MM.1S (cell line): Measurements from ENCODE around the gene KLHL24.

Experiments
- DNase-seq: peaks from one replicate; pipeline ENCODE4 v3.0.0-alpha.2; 2015
- H2AFZ ChIP-seq: fragments of 300-600 bp; sonication (generic); 2 replicates; pipeline ENCODE4 v1.6.0; 2016; ENCODE audit warnings: antibody characterized with exemption, low read length
- H3F3A ChIP-seq: fragments of 300-600 bp; sonication (generic); 2 replicates; pipeline ENCODE4 v1.6.1; 2016; ENCODE audit warnings: mild to moderate bottlenecking, antibody characterized with exemption, low read length, moderate library complexity, mixed read lengths; ENCODE audit not compliant: insufficient read depth
- H3K27ac ChIP-seq: fragments of 300-600 bp; sonication (generic); 2 replicates; pipeline ENCODE4 v1.5.1; 2016; ENCODE audit warnings: mild to moderate bottlenecking, low read length
- H3K27me3 ChIP-seq: fragments of 300-600 bp; sonication (generic); replicated peaks from 2 replicates; pipeline ENCODE4 v1.6.0; 2016; ENCODE audit warnings: low read length; ENCODE audit not compliant: insufficient read depth
- H3K36me3 ChIP-seq: fragments of 300-600 bp; sonication (generic); replicated peaks from 2 replicates; pipeline ENCODE4 v1.6.1; 2016; ENCODE audit warnings: mild to moderate bottlenecking, low read length, mixed read lengths; ENCODE audit not compliant: insufficient read depth
- H3K4me1 ChIP-seq: fragments of 300-600 bp; sonication (generic); 2 replicates; pipeline ENCODE4 v1.6.1; 2016; ENCODE audit warnings: low read length, mixed read lengths
- H3K4me2 ChIP-seq: fragments of 300-600 bp; sonication (generic); 2 replicates; pipeline ENCODE4 v1.6.0; 2016; ENCODE audit warnings: low read depth, low read length
- H3K4me3 ChIP-seq: fragments of 300-600 bp; sonication (generic); 2 replicates; pipeline ENCODE4 v1.5.1; 2016; ENCODE audit warnings: low read length, mixed read lengths
- H3K79me2 ChIP-seq: fragments of 300-600 bp; sonication (generic); 2 replicates; pipeline ENCODE4 v1.6.1; 2016; ENCODE audit warnings: mixed run types, low read length, mixed read lengths
- H3K9ac ChIP-seq: fragments of 300-600 bp; sonication (generic); 2 replicates; pipeline ENCODE4 v1.6.1; 2016; ENCODE audit warnings: low read length, mixed read lengths
- H3K9me2 ChIP-seq: fragments of 300-600 bp; sonication (generic); replicated peaks from 2 replicates; pipeline ENCODE4 v1.6.1; 2016; ENCODE audit warnings: mild to moderate bottlenecking, low read length, mixed read lengths; ENCODE audit not compliant: insufficient read depth
- H3K9me3 ChIP-seq: fragments of 300-600 bp; sonication (generic); replicated peaks from 2 replicates; pipeline ENCODE4 v1.6.1; 2016; ENCODE audit warnings: mild to moderate bottlenecking, low read length, mixed read lengths; ENCODE audit not compliant: insufficient read depth
- H4K20me1 ChIP-seq: fragments of 300-600 bp; sonication (generic); 2 replicates; pipeline ENCODE4 v1.6.1; 2016; ENCODE audit warnings: mild to moderate bottlenecking, low read length, moderate library complexity, mixed read lengths; ENCODE audit not compliant: insufficient read depth
- EZH2 ChIP-seq: fragments of 300-600 bp; sonication (generic); optimal IDR thresholded peaks from 2 replicates; pipeline ENCODE3; 2017; ENCODE audit warnings: low read depth, mild to moderate bottlenecking, antibody characterized with exemption, low read length, mixed read lengths
- EZH2phosphoT487 ChIP-seq: fragments of 300-600 bp; sonication (generic); IDR thresholded peaks from 2 replicates; pipeline ENCODE4 v1.6.1; 2018; ENCODE audit warnings: antibody characterized with exemption, low read length
- TF ChIP-seq, protein P1 (sequence below): fragments of 300-600 bp; sonication (generic); IDR thresholded peaks from 2 replicates; pipeline ENCODE4 v1.5.1; 2016; ENCODE audit warnings: antibody characterized with exemption, low read length, mixed read lengths

Gene KLHL24

DNA sequence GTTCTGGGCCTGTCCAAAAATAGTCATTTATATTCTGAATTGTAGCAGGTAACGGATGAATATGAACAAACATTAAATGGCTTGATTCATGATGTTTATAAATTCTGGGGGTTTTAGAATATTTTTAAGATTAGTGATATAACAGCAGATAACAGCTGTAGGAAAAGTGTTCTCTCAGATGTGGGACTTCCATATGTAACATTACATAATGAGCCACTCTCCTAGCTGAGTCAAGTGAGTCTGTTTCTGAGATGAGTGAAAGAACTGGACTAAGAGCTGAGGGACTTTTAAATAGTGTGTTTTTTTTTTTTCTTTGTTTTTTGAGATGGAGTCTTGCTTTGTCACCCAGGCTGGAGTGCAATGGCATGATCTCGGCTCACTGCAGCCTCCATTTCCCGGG, 76.1 kb downstream of the KLHL24 start:
- Histone ChIP-seq H3K36me3 (no peaks in the 10 kb centered on the region; the same call in 1 of the 2 replicates), H2AFZ (no peak overlapping the region), H4K20me1 (peaks cover 8% of the 10 kb centered on the region; the same call in 1 of the 2 replicates), H3K9ac (no peak overlapping the region), H3K4me3 (no peak overlapping the region), H3K27me3 (no peaks in the 10 kb centered on the region), H3K9me2 (no peaks in the 10 kb centered on the region), H3K79me2 (peaks cover 88% of the 10 kb centered on the region), H3K4me2 (no peak overlapping the region), H3K9me3 (no peaks in the 10 kb centered on the region), H3K27ac (no peak overlapping the region), H3K4me1 (no peaks in the 10 kb centered on the region), H3F3A (no peaks in the 10 kb centered on the region)
- no peak for DNase-seq
- TF ChIP-seq EZH2 (no peak), EZH2phosphoT487 (no peak)
- TF ChIP-seq, protein P1, sequence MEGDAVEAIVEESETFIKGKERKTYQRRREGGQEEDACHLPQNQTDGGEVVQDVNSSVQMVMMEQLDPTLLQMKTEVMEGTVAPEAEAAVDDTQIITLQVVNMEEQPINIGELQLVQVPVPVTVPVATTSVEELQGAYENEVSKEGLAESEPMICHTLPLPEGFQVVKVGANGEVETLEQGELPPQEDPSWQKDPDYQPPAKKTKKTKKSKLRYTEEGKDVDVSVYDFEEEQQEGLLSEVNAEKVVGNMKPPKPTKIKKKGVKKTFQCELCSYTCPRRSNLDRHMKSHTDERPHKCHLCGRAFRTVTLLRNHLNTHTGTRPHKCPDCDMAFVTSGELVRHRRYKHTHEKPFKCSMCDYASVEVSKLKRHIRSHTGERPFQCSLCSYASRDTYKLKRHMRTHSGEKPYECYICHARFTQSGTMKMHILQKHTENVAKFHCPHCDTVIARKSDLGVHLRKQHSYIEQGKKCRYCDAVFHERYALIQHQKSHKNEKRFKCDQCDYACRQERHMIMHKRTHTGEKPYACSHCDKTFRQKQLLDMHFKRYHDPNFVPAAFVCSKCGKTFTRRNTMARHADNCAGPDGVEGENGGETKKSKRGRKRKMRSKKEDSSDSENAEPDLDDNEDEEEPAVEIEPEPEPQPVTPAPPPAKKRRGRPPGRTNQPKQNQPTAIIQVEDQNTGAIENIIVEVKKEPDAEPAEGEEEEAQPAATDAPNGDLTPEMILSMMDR, result no peak

DNA sequence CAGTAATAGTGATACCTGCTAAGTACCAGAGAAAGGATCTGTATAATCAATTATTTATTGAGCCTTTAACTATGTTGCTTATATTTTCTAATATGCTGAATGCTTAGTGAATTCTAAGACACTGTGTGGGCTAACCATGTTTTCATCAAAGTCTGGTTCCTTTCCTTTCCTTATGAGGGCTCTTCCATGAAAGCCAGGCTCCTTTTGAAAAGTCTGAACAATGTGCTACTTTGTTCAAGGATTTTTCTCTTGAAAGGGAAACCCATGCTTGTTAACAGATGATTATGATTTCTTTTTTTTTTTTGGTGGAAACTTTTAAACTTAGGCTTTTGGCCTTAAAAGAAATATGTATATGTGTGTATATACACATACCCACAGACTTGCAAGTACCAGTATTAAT, 79.2 kb downstream of the KLHL24 start:
- Histone ChIP-seq H3K9me3 (no peaks in the 10 kb centered on the region), H3K4me2 (no peak overlapping the region), H3K27me3 (no peaks in the 10 kb centered on the region), H2AFZ (no peak overlapping the region), H3K9ac (no peak overlapping the region), H3K4me3 (no peak overlapping the region), H4K20me1 (peaks cover 4% of the 10 kb centered on the region; the same call in 1 of the 2 replicates), H3K9me2 (no peaks in the 10 kb centered on the region), H3K36me3 (peaks cover 6% of the 10 kb centered on the region; the same call in 1 of the 2 replicates), H3K27ac (no peak overlapping the region), H3K79me2 (peaks cover 63% of the 10 kb centered on the region), H3K4me1 (no peaks in the 10 kb centered on the region), H3F3A (no peaks in the 10 kb centered on the region)
- TF ChIP-seq, protein P1, result no peak
- TF ChIP-seq EZH2 (no peak), EZH2phosphoT487 (no peak)
- no peak for DNase-seq

DNA sequence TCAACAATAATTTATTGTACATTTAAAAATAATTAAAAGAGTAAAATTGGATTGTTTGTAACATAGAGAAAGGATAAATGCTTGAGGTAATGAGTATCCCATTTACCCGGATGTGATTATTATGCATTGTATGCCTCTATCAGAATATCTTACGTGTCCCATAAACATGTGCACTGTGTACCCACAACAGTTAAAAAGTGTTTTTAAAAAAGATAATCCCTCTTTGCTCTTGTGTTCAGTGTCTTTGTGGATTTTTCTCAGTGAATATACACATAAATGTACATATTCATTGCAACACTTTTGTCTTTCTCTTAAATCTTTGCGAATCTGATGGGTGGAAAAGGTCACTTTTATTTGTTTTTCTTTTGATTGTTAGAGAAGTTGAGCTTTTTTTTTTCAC, 82.6 kb downstream of the KLHL24 start:
- no peak for DNase-seq
- TF ChIP-seq EZH2, result no peak
- TF ChIP-seq, protein P1, result no peak
- no peak for TF ChIP-seq EZH2phosphoT487
- Histone ChIP-seq H3K4me3 (no peak overlapping the region), H3K4me1 (no peaks in the 10 kb centered on the region), H4K20me1 (peaks cover 9% of the 10 kb centered on the region; the same call in 1 of the 2 replicates), H3K4me2 (no peak overlapping the region), H3K9me2 (no peaks in the 10 kb centered on the region), H3K27ac (no peak overlapping the region), H3K36me3 (peaks cover 15% of the 10 kb centered on the region), H2AFZ (no peak overlapping the region), H3K9ac (no peak overlapping the region), H3K27me3 (no peaks in the 10 kb centered on the region), H3F3A (no peaks in the 10 kb centered on the region), H3K79me2 (peaks cover 36% of the 10 kb centered on the region), H3K9me3 (no peaks in the 10 kb centered on the region)
